A673 (cell line): ENCODE results near the gene ADAM12. TPM values are rescaled to one million over a fixed set of nuclear protein-coding genes. Genes with fewer than 3 reads are reported as not detected.

Experiments
- BruUV-seq: library from RNA; stranded (reverse); fragments of 400-500 nt; replicated peaks from 2 replicates; lab custom pipeline; 2021; lab: Mats Ljungman, UMichigan
- CTCF ChIA-PET: fragments of 300-600 bp; sonication (Branson Sonifier 250); formaldehyde crosslinking; loops from one replicate; lab custom pipeline; 2022; ENCODE audit warnings: antibody characterized with exemption; lab: Charles Lee
- POLR2A ChIA-PET: fragments of 300-600 bp; sonication (Branson Sonifier 250); formaldehyde crosslinking; loops from one replicate; lab custom pipeline; 2022; ENCODE audit warnings: antibody characterized with exemption; ENCODE audit not compliant: low non-redundant PET; lab: Charles Lee
- DNase-seq: peaks from one replicate; pipeline ENCODE4 v3.0.0-alpha.2; 2015; ENCODE audit warnings: low spot score
- H3K27ac ChIP-seq: fragments of 200-600 bp; sonication (generic); 2 replicates; pipeline ENCODE4 v1.5.1; 2016; ENCODE audit warnings: mixed run types, low read depth, mild to moderate bottlenecking, mixed read lengths, antibody characterized with exemption, low read length; ENCODE audit not compliant: poor library complexity, severe bottlenecking
- H3K27me3 ChIP-seq: fragments of 200-600 bp; sonication (generic); replicated peaks from 2 replicates; pipeline ENCODE4 v1.6.1; 2017; ENCODE audit warnings: mixed run types, low read depth, mild to moderate bottlenecking, mixed read lengths, antibody characterized with exemption, low read length; ENCODE audit not compliant: insufficient read depth, poor library complexity
- H3K36me3 ChIP-seq: fragments of 200-600 bp; sonication (generic); 2 replicates; pipeline ENCODE4 v1.6.1; 2016; ENCODE audit warnings: mixed run types, mild to moderate bottlenecking, mixed read lengths, antibody characterized with exemption, low read length; ENCODE audit not compliant: insufficient read depth, poor library complexity, severe bottlenecking
- H3K4me1 ChIP-seq: fragments of 200-600 bp; sonication (generic); 2 replicates; pipeline ENCODE4 v1.6.1; 2017; ENCODE audit warnings: mixed run types, mild to moderate bottlenecking, mixed read lengths, antibody characterized with exemption, low read length; ENCODE audit not compliant: insufficient read depth, poor library complexity, severe bottlenecking
- H3K4me3 ChIP-seq: fragments of 200-600 bp; sonication (generic); 2 replicates; pipeline ENCODE4 v1.5.1; 2016; ENCODE audit warnings: low read depth, mixed run types, mild to moderate bottlenecking, mixed read lengths, low read length; ENCODE audit not compliant: poor library complexity, severe bottlenecking
- H3K9me3 ChIP-seq: fragments of 200-600 bp; sonication (generic); 2 replicates; pipeline ENCODE4 v1.6.1; 2016; ENCODE audit warnings: mixed run types, low read depth, mild to moderate bottlenecking, mixed read lengths, antibody characterized with exemption, low read length; ENCODE audit not compliant: poor library complexity, severe bottlenecking
- CTCF ChIP-seq: fragments of 300-800, 200-600 bp; sonication (generic); conservative IDR thresholded peaks from 2 replicates; pipeline ENCODE4 v1.5.1; 2017; ENCODE audit warnings: low read depth, mild to moderate bottlenecking, antibody characterized with exemption, low read length, moderate library complexity, mixed read lengths
- EZH2 ChIP-seq: fragments of 200-600 bp; sonication (generic); IDR thresholded peaks from 2 replicates; pipeline ENCODE4 v1.6.1; 2017; ENCODE audit warnings: borderline replicate concordance, low read depth, mild to moderate bottlenecking, mixed read lengths, antibody characterized with exemption, low read length; ENCODE audit not compliant: poor library complexity, severe bottlenecking
- intact Hi-C: fragments of 100-400 bp; cut with micrococcal nuclease; formaldehyde crosslinking; loops from one replicate; pipeline ENCODE4 v1.10.0; 2022; ENCODE audit not compliant: unreplicated experiment
- total RNA-seq: library from RNA; stranded (reverse); gene quantifications from 2 replicates; pipeline ENCODE4 v1.2.3, GENCODE V29; 2021

ADAM12 gene
- total RNA-seq, 1 experiment from 2014 or later = 0.17 TPM

GRCh38 chr10:126216632-126216961 lies 171.7 kb downstream of the ADAM12 start:
- H3K36me3 ChIP-seq = no peaks in the 10 kb centered on the region
- no peak for TF ChIP-seq CTCF
- TF ChIP-seq EZH2 = no peak
- H3K27me3 ChIP-seq = no peaks in the 10 kb centered on the region
- ChIA-PET CTCF (no interaction called here), POLR2A (no interaction called here)
- no peak overlapping the region for H3K4me3 ChIP-seq
- no peak overlapping the region for H3K27ac ChIP-seq
- BruUV-seq = no TSS peak
- H3K9me3 ChIP-seq = no peaks in the 10 kb centered on the region
- intact Hi-C loops = no loop called here
- H3K4me1 ChIP-seq = no peaks in the 10 kb centered on the region
- no peak for DNase-seq

- POLR2A ChIA-PET = no interaction called here
- no peak for DNase-seq
- intact Hi-C loops = no loop called here
- no peaks in the 10 kb centered on the region for H3K9me3 ChIP-seq
- no peak overlapping the region for H3K4me3 ChIP-seq
- no peaks in the 10 kb centered on the region for H3K27me3 ChIP-seq
- H3K27ac ChIP-seq = no peak overlapping the region
- no peaks in the 10 kb centered on the region for H3K36me3 ChIP-seq
- CTCF ChIA-PET = no interaction called here
- no peaks in the 10 kb centered on the region for H3K4me1 ChIP-seq
- TF ChIP-seq CTCF (no peak), EZH2 (no peak)
- BruUV-seq = no TSS peak
These were observed 172.3 kb downstream of the ADAM12 start for GRCh38 chr10:126215746-126216631.

GRCh38 chr10:126214679-126215078 lies 173.6 kb downstream of the ADAM12 start:
- Histone ChIP-seq H3K36me3 (no peaks in the 10 kb centered on the region), H3K4me1 (no peaks in the 10 kb centered on the region), H3K9me3 (no peaks in the 10 kb centered on the region), H3K27me3 (no peaks in the 10 kb centered on the region), H3K27ac (no peak overlapping the region), H3K4me3 (no peak overlapping the region)
- intact Hi-C loops = no loop called here
- ChIA-PET CTCF (no interaction called here), POLR2A (no interaction called here)
- TF ChIP-seq CTCF = no peak
- TF ChIP-seq EZH2 = no peak
- no TSS peak for BruUV-seq
- no peak for DNase-seq
